Activated gamma-delta T cell treated with Interleukin-2 at 50 U/mL for 16 hours (primary cell): ENCODE measurements around the gene MFAP2.
"Not testable (repeated sequence)": the region's sequence is repeated elsewhere in the genome, so short reads cannot be mapped to it uniquely, and the experiment has no call there.

Experiments
- DNase-seq: peaks from one replicate; pipeline ENCODE4 v3.0.0-alpha.2; 2020

MFAP2 gene

DNA sequence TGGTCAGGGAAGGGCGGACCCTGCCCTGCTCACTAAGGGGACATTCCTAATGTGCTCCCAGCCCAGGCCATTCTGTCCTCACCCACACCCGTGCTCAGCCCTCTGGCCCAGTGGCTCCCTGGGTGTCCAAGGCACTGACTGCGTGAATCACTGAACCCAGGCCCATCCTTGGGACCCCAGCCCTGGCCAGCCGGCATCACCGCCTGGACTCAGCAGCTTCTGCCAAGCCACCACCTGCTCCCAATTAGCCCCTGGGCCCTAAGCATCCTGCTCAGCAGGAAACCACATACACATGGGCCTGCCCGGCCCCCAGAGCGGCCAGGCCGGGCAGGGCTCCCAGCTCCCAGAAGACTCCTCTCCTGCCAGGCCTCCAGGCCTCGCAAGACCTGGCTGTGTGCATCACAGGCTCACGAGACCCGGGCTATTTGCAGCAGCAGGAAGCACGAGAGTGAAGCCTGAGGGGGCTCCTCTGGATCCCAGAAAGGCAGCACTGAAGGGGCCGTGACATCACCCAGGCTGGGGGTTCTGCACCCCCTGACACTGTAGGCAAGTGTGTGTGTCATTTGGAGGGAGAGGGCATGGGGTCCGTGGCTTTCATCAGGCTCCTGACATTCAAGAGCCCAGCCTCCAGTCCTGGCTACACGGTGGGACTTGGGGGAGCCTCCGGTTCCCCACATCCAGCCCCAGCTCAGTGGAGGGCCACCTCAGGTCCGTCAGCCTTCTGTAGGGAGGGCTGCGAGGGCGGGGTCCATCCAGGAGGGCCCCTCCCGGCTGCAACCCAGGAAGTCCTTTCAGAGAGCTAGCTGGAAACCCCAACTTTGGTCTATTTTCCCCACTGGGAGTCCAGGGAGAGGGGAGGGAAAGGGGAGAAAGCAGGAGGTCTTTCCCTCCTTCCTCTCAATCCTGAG is 1.6 kb downstream of the MFAP2 start:
- DNase-seq, result no peak

DNA sequence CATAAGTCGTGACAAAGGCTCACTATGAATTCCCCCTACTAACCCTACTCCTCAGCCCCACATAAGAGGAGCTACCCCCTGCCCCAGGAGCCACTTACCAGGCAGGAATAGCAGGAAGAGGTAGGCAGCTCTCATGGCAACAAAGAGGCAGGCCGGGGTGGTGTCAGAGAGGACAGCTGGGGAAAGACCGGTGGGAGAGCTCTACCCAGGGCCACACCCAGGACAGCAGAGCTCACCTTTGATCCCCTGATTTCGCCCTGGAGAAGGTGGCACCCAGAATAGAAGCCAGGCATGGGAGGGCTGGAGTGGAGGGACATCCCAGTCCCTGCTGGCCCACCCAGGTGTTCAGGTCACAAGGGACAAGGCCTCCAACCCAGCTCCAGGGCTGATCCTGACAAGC is 2.3 kb downstream of the MFAP2 start:
- DNase-seq, result no peak

DNA sequence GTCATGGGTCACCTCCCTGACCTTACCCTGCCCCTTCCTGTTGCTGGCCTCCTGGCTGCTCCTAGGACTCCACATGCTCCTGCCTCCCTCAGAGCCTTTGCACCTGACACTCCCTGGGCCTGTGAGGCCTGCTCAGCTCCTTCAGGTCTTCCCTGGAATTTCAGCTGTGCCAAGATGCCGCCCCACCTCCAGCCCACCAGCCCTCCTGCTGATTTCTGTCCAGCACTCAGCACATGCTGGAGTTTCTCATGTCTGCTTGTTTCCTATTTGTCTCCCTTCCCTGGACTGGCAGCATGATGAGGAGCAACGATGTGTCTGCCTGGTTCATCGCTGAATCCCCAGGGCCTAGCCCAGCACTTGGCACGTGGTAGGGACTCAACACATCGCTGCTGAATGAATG is 3.0 kb downstream of the MFAP2 start:
- no peak for DNase-seq

DNA sequence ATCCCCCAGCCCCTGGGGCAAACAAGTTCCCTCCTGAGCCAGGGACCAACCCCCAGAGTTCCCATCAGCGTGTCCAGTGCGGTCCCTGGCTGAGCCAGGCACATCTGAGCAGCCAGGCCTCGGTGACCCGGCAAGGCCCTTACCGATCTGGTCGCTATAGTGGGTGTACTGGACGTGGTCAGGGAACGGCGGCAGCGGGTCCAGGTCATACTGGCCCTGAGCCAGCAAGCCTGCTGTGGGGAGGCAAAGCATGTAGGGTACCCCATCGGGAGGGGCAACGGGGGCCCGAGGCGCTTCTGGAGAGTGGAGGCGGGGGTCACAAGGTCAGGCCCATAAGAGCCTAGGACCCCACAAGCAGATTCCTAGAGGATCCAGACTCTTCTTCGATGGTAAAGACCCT is 3.5 kb downstream of the MFAP2 start:
- no peak for DNase-seq

DNA sequence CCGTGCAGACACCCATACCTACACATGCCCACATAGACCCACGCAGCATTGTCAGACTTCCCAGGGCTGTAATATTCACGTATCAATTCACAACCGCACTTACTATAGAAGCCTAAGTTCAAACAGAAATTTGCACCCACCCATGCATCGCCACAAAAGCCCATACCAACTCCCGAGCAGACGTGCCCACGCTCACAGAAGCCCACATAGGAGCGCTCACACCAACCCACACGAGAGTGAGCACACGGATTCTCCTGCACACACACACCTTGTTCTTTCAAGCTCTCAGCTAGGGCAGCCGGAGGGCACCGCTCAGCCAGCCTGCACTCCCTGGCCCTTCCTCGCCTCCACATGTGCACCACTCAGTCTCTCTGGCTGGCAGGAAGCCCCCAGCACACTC is 4.6 kb downstream of the MFAP2 start:
- DNase-seq, result no peak

DNA sequence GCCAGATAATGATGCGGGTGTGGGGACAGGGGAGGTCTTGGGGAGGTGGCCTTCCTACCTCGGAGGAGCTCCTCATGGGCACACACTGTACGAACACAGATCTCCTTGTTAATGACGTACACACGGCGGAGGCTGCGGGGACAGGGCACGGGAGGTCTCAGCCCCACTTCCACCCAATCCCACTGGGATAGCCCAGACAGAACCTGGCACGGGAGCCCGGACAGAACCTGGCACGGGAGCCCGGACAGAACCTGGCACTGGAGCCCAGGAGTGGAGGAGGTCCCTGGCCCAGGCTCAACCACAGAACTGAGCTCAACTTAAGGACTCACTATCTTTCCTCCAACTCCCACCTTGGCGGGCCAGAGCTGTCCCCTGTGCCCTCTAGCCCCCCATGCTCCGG is 5.2 kb downstream of the MFAP2 start:
- no peak for DNase-seq

DNA sequence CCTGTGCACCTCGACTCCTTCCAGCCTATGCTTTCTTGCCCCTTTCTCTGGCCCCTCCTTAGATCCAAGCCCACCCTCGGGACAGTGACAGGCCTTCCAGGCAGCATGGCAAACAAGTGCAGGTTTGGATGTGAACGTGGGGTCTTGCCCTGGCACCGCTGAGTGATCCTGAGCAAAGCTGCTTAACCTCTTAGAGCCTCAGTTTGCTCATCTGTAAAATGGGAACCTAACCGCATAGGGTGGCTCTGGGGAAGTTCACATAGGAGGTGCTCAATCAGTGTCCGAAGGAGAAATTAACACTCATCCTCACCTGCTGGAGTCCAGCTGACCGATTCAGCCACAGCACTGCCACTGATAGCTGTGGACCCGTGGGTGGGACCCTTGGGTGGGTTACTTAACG is 7.2 kb downstream of the MFAP2 start:
- DNase-seq, result no peak

DNA sequence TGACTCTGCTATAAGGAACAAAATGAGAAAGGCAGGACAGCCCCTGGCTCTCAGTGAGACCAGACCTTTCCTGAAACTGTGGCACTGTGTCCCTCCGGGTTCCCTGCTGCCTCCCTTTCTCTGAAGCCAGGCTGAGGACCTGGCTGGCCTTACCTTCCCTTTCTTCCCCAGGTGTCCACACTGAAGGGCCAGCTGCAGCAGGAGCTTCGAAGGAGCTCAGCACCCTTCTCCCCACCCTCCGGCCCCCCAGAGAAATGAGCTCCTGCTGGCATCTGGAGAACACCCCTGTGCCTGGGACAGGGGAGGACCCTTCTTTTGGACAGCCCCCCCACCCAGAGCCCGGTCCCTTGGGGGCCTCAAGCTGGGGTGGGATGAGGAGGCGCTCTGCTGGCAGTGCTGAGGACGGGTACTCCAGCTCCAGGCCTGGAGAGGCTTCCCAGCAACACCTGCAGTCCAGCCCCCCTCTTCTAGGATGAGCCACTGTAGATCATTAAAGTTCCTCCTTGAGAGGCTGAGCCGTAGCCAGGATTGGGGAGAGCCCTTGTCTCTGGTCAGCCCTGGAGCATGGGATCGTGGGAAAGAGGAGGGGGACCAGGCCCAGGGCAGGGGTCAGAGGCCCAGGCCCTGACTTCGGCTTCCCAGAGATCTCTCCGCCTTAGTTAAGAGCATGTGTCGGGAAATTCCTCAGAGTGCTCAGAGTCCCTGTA is 8.1 kb downstream of the MFAP2 start:
- DNase-seq, result no peak

DNA sequence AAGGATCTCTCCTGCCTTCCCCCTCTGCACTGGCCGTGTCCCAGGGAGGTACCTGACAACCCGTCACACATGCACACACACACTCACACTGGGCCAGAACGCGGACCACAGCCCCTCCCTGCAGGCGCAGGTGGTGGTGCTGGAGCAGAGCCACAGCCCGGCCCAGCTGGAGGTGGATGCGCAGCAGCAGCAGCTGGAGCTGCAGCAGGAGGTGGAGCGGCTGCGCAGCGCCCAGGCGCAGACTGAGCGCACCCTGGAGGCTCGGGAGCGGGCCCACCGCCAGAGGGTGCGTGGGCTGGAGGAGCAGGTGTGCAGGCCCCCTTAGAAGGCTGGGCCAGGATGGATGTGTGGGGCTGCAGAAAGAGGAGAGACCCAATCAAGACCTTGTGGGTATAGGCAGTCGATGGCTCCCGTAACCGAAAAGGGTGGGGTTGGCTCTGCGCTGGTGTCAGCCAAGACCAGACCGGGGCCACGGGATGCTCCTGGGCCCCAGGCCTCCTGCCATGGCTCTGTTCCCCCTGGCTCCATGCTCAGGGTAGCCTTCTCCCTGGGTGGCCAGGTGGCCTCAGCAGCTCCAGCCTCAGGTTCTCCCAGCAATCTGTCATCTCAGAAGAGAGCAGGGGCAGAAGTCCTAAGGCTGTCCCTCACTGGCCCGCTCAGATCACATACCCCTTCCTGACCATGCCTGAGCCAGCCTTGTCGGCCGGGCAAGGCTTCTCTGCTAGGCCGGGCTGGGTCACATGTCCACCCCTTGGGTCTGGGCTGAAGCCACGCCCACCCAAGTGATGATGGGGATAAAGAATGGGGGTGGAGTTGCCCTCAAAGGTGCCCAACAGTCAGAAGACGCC is 8.9 kb downstream of the MFAP2 start:
- DNase-seq, result no peak

DNA sequence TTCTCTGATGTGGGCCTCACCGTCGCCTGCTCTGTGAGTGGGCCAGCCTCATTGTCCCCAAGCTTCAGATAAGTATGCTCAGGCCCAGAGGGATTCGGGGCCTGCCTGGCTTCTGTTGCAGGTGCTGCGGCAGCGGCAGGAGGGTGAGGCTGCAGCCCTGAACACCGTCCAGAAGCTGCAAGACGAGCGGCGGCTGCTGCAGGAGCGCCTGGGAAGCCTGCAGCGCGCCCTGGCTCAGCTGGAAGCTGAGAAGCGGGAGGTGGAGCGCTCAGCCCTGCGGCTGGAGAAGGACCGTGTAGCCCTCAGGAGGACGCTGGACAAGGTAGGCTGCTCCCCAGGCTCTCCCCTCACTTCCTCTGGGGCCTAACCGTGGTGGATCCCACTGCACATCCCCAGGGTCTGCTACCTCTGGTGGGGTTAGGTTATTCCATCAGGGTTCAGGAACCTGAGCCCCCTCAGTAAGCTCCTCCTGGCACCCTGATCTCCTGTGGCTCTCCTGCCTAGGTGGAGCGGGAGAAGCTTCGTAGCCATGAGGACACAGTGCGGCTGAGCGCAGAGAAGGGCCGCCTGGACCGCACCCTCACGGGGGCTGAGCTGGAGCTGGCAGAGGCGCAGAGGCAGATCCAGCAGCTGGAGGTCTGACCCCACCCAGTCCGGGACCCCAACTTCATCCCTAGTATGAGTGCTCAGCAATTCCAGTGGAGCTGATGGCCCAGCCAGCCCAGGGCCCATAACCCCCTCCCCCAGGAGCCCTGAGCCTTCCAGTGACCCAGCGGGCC is 10.1 kb downstream of the MFAP2 start:
- DNase-seq, result no peak

DNA sequence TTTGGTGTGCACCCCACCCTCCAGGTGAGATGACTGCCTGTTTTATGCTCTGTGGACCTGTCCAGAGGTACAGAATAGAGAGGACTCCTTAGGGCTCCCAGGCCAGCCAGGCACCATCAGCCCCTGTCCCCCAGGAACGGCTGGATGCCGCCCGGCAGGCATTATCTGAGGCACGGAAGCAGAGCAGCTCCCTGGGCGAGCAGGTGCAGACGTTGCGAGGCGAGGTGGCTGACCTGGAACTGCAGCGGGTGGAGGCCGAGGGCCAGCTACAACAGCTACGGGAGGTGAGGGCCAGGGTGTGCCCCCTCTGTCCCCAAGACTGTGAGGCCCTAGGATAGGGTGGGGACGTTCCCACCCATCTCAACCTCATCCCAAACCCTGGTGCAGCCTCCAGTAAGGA is 10.8 kb downstream of the MFAP2 start:
- DNase-seq, result no peak

DNA sequence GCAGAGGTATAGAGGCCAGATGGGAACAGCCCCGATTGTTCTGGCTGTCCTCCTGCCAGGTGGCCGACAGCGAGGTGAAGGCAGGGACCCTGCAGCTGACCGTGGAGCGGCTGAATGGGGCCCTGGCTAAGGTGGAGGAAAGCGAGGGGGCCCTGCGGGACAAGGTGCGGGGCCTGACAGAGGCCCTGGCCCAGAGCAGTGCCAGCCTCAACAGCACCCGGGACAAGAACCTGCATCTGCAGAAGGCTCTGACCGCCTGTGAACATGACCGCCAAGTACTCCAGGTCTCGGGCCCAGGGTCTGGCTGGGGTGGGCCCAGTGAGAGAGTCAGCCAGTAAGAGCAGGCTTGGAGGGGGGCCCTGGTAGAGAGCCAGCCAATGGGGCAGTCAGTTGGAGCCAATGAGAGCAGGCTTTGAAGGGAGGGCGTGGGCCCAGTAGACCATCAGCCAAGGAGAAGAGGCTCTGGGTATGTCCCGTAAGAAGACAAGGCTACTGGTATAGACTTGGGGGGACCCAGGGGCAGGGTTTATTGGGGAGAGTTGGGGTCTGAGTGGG is 11.3 kb downstream of the MFAP2 start:
- no peak for DNase-seq

DNA sequence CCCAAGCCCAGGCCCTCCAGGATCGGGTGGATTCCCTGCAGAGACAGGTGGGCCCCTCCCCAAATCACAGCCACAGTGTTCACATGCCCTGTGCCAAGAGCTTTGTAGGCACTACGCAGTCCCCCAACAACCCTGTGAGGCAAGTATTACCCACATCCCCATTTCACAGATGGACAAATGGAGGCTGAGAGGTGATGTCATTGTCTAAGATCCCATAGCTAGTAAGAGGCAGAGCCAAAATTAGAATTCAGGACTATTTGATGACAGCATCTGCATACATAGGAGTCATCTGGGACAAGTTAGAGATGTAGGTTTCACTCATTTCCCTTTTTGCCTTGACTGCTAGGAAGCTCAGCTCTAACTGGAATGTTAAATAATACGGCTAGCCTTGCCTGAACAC is 12.0 kb downstream of the MFAP2 start:
- DNase-seq, result no peak

DNA sequence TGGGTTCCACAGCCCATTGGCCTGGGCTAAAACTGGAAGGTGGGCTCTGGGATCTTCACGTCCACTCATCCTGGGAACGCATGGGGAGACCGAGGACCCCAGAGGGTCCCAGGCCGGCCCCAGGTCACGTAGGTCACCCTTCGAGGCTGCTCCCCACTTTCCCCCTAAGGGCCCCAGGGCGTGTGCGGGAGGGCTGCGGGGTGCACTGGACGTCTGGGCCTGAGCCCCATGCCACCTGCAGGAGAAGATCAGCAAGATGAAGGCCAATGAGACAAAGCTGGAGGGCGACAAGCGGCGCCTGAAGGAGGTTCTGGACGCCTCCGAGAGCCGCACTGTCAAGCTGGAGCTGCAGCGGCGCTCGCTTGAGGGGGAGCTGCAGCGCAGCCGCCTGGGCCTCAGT is 12.5 kb downstream of the MFAP2 start:
- no peak for DNase-seq

DNA sequence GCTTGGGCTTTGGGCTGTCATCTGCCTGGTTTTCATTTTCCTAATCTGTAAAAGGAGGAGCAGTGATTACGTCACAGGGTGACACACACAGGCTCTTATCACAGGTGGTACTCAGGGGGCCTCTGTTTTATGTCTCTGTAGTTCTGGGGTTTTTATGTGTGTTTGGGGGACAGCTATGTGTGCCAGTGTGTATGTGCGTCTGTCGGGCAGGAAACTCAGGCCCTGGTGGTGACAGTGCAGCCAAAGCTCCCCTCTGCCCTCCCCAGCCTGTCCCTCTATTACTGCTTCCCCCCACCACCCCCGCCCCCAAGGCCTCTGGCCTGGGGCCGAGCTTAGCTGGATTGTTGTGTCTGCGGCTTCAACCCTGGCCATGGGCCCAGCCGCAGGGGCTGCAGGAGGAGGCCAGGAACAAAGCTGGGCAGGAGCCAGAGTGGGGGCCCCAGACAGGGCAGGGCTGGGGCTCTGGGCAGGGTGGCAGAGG is 13.3 kb downstream of the MFAP2 start:
- no peak for DNase-seq

DNA sequence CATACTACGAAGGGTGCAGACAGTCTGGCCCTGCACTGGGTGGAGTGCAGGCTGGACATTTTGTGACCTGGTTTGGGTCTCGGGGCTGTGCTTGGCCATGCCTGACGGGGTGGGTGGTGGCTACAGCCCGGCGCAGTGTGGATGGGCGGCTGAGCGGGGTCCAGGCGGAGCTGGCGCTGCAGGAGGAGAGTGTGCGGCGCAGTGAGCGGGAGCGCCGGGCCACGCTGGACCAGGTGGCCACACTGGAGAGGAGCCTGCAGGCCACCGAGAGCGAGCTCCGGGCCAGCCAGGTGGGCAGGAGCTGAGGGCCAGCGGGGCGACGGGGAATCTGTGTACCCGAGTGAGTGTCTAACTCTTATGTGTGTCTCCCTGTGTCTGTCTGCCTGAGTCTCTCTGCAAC is 14.1 kb downstream of the MFAP2 start:
- DNase-seq, result no peak

DNA sequence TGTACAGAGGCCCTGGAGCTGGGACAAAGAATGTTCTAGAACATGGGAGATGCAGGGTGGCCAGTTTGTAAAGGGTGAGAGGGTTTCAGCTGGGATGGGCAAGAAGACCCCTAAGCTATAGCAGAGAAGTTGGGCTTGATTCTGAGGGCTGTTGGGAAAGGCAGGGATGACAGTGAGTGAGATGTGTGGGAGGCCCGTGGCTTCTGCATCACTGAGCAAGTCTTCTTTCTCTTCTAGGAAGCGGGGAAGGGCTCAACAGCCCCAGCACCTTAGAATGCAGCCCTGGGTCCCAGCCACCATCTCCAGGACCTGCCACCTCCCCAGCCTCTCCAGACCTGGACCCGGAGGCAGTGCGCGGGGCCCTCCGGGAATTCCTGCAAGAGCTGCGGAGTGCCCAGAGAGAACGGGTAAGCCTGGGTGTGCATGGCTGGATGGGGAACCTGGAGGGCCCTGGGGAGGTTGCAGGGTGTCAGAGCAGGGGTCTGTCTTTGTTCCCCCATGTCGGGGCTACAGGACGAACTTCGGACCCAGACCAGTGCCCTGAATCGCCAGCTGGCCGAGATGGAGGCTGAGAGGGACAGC is 14.8 kb downstream of the MFAP2 start:
- DNase-seq, result no peak

DNA sequence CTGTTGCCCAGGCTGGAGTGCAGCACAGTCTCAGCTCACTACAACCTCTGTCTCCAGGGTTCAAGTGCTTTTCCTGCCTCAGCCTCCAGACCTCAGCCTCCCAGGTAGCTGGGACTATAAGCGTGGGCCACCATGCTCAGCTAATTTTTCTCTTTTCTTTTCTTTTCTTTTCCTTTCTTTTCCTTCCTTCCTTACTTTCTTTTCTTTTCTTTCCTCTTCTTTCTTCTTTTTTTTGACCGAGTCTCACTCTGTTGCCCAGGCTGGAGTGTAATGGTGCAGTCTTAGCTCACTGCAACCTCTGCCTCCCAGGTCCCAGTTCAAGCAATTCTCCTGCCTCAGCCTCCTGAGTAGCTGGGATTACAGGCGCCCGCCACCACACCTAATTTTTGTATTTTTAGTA is 16.3 kb downstream of the MFAP2 start:
- DNase-seq, result not testable (repeated sequence)

DNA sequence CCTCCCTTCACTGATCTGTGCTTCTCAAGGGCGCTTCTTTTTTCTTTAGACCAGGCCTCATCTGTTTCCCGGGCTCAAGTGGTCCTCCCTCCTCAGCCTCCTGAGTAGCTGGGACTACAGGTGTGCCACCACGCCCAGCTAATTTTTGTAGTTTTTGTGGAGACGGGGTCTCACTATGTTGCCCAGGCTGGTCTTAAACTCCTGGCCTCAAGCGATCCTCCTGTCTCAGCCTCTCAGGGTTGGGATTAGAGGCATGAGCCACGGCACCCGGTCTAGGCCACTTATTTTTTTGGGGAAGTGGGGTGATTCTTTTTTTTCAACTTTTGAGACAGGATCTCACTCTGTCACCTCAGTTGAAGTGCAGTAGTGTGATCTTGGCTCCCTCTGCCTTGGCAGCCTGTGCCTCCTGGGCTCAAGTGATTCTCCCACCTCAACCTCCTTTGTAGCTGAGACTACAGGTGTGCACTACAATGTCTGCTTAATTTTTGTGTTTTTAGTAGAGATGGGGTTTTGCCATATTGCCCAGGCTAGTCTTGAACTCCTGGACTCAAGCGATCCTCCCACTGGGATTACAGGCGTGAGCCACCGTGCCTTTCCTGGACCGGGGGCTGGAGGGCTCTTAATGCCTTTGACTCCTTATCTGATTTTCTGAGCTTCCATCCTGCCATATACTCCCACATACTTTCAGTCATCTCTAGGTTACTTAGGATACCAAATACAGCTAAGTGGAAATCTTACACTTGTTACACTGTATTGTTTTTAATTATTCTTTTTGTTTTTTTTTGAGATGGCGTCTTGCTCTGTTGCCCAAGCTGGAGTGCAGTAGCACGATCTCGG is 18.9 kb downstream of the MFAP2 start:
- DNase-seq, result no peak

DNA sequence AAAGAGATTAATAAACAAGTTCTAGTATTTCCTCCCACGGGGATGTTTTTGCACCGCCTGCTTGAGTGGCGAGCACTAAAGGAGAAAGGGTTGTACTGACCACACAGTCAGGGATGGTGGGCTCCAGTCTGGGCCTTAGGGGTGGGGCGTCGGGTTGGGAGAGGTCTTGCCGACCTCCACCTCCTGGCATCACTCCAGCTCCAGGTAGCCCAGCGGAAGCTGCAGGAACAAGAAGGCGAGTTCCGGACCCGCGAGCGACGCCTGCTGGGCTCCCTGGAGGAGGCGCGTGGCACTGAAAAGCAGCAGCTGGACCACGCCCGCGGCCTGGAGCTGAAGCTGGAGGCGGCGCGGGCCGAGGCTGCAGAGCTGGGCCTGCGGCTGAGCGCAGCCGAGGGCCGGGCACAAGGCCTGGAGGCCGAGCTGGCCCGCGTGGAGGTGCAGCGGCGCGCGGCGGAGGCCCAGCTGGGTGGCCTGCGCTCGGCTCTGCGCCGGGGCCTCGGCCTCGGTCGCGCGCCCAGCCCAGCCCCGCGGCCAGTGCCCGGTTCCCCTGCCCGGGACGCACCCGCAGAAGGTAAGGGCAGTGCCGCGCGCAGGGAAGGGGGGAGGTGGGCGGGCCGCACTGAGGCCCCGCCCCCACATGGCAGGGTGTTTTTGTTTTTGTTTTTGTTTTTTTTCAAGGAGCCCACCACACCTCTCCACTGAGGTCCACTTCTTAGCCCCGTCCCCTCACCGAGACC is 19.7 kb downstream of the MFAP2 start:
- DNase-seq, result peak; percentile 74
